Activated CD4-positive, alpha-beta T cell treated with anti-CD3 and anti-CD28 coated beads for 36 hours (primary cell): ENCODE measurements around the gene DTNB. TPM values are rescaled to one million over a fixed set of nuclear protein-coding genes. Genes with fewer than 3 reads are reported as not detected.
"Not testable (repeated sequence)": the region's sequence is repeated elsewhere in the genome, so short reads cannot be mapped to it uniquely, and the experiment has no call there.

ENCODE experiments used
- ATAC-seq: fragments of 200-7000 bp; cut with Tn5 transposase; one replicate; pipeline ENCODE4 v1.10.0; 2021; ENCODE audit warnings: mild to moderate bottlenecking, moderate library complexity
- CTCF ChIA-PET: fragments of 350-600 bp; sonication (Branson Sonifier 250); formaldehyde crosslinking; loops from one replicate; lab custom pipeline; 2021; ENCODE audit warnings: antibody characterized with exemption; lab: Charles Lee
- POLR2A ChIA-PET: fragments of 350-600 bp; sonication (Branson Sonifier 250); formaldehyde crosslinking; loops from one replicate; lab custom pipeline; 2021; ENCODE audit warnings: antibody characterized with exemption, inconsistent platforms; lab: Charles Lee
- DNase-seq: peaks from one replicate; pipeline ENCODE4 v3.0.0-alpha.2; 2020
- H3K27ac Mint-ChIP-seq: one replicate; pipeline ENCODE4 v1.8.0; 2021; ENCODE audit warnings: mixed read lengths
- H3K27me3 Mint-ChIP-seq: one replicate; pipeline ENCODE4 v1.8.0; 2021; ENCODE audit warnings: mixed read lengths
- H3K36me3 Mint-ChIP-seq: one replicate; pipeline ENCODE4 v1.8.0; 2021; ENCODE audit warnings: low read depth, mixed read lengths
- H3K4me1 Mint-ChIP-seq: one replicate; pipeline ENCODE4 v1.8.0; 2021; ENCODE audit warnings: mixed read lengths
- H3K4me3 Mint-ChIP-seq: one replicate; pipeline ENCODE4 v1.8.0; 2021; ENCODE audit warnings: mild to moderate bottlenecking, moderate library complexity, mixed read lengths
- H3K9me3 Mint-ChIP-seq: one replicate; pipeline ENCODE4 v1.8.0; 2021; ENCODE audit warnings: low read depth, mixed read lengths
- intact Hi-C, 2 experiments: fragments of 100-400 bp; cut with DNase I in 1 of 2; cut with micrococcal nuclease in 1 of 2; formaldehyde crosslinking; loops; one replicate each; pipeline versions ENCODE4 v1.14.2 to v1.15.1; 2022 to 2024; cut with DNase I, micrococcal nuclease
- total RNA-seq, 2 experiments: library from RNA; stranded (reverse); gene quantifications; one replicate each; pipeline ENCODE4 v1.2.3, GENCODE V29; 2021

DTNB gene
- total RNA-seq, 2 experiments from 2014 or later: 17.1 to 33.5 TPM

DNA sequence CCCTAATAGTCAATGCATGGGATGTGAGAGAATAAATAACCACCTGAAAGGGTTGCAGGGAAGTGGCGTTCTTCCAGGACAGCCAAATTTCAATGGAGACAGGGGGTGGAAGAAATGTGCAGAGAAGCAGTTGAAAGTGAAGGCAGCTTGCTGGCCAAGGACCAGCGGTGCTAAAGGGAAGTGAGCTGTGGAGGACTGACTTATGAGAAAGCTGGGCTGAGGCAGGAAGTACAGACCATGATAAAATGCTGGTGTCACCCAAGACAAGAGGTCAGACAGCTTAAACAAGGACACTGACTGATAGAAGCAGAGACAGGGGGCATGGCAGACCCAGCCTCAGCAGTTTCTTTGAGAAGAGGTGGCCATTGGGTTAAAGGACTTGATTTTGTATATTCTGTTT is 106.7 kb downstream of the DTNB start:
- H3K27me3 Mint-ChIP-seq: no peaks in the 10 kb centered on the region
- ATAC-seq: no peak
- H3K36me3 Mint-ChIP-seq: peaks cover 4% of the 10 kb centered on the region
- intact Hi-C loops: loop anchor here in 1 of 2 experiments (1.0 kb wide), 3 partner anchors 44 to 257 kb away; no protein-coding TSS in a partner anchor
- CTCF ChIA-PET: interaction anchor here (0.7 to 1.6 kb wide), 11 partner anchors 8 to 401 kb away, joined by 3 to 8 read pairs (median 4); no protein-coding TSS in a partner anchor
- no peaks in the 10 kb centered on the region for H3K9me3 Mint-ChIP-seq
- POLR2A ChIA-PET: no interaction called here
- no peak overlapping the region for H3K27ac Mint-ChIP-seq
- no peak overlapping the region for H3K4me3 Mint-ChIP-seq
- no peak for DNase-seq
- H3K4me1 Mint-ChIP-seq: peaks cover 10% of the 10 kb centered on the region

GRCh38 chr2:25566094-25566493 is 107.3 kb downstream of the DTNB start:
- intact Hi-C loops: no loop called here
- no peaks in the 10 kb centered on the region for H3K27me3 Mint-ChIP-seq
- peaks cover 16% of the 10 kb centered on the region for H3K4me1 Mint-ChIP-seq
- ChIA-PET CTCF (interaction anchor here (0.7 to 1.6 kb wide), 7 partner anchors 8 to 400 kb away, joined by 3 to 5 read pairs (median 4); no protein-coding TSS in a partner anchor), POLR2A (no interaction called here)
- DNase-seq: no peak
- no peak overlapping the region for H3K4me3 Mint-ChIP-seq
- H3K36me3 Mint-ChIP-seq: peaks cover 5% of the 10 kb centered on the region
- no peaks in the 10 kb centered on the region for H3K9me3 Mint-ChIP-seq
- no peak for ATAC-seq
- no peak overlapping the region for H3K27ac Mint-ChIP-seq

DNA sequence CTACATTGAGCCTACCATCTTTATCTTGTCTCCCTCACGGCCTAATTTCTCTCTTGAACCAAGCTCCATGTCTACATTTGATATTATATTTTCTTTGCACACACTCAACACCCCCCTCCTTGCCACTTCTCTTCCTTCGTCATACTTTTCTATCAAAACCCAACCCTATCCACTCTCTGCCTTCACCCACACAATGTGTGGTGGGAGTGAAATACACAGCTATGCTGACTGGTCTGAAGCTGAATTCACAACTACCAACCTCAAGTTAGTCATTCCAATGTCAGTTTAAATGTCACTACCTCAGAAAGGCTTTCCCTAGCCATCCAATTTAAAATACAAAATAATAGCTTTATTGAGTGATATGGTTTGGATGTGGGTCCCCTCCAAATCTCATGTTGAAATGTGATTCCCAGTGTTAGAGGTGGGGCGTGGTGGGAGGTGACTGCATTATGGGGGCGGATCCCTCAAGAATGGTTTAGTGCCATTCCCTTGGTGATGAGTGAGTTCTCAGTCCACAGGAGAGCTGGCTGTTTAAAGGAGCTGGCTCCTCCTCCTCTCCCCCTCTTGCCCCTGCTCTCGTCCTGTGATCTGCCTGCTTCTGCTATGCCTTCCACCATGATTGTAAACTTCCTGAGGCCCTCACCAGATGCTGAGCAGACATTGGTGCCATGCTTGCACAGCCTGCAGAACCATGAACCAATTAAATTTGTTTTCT is 112.1 kb downstream of the DTNB start:
- POLR2A ChIA-PET: interaction anchor here (0.5 to 1.2 kb wide), 4 partner anchors 107 to 321 kb away, joined by 3 to 4 read pairs (median 3); no protein-coding TSS in a partner anchor
- peak; percentile 55 for DNase-seq
- Mint-ChIP-seq H3K4me3 (no peak overlapping the region), H3K27me3 (no peaks in the 10 kb centered on the region), H3K9me3 (no peaks in the 10 kb centered on the region), H3K27ac (peak overlapping the region; percentile 83), H3K4me1 (peaks cover 60% of the 10 kb centered on the region), H3K36me3 (peaks cover 14% of the 10 kb centered on the region)
- intact Hi-C loops: loop anchor here in 1 of 2 experiments (1.0 to 5.0 kb wide), 2 partner anchors 318 to 589 kb away; partner anchors contain the start of gene DNAJC27
- ATAC-seq: peak; percentile 81
- CTCF ChIA-PET: interaction anchor here (0.6 to 1.3 kb wide), 10 partner anchors 29 to 285 kb away, joined by 3 to 5 read pairs (median 4); no protein-coding TSS in a partner anchor

DNA sequence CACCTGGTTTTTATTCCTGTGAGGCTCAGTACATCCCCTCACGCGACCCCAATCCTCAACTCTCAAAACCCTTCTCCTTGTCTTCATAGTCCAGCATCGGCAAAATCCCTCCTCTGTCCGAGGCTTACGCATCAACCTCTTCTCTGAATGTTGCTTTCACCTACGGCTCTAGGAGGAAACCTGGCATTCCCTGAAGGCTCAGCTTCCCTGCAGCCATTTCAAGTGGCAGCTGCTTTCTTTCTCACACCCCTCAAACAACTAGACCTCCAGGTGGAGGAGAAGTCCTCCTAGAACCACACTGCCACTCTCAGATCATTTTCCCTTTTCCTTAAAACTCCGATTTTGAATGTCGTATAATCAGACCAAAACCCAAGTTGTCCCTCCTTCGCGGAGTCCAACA is 114.2 kb downstream of the DTNB start:
- H3K9me3 Mint-ChIP-seq: no peaks in the 10 kb centered on the region

GRCh38 chr2:25558262-25558661 is 115.1 kb downstream of the DTNB start:
- intact Hi-C loops: loop anchor here (1.0 to 10.0 kb wide), 12 partner anchors 28 to 513 kb away; partner anchors contain the start of gene EFR3B (in 1 of the 2)

More for the DNA sequence above, 114.2 kb downstream of the DTNB start:
- DNase-seq (no peak), ATAC-seq (no peak)
- H3K36me3 Mint-ChIP-seq: peaks cover 14% of the 10 kb centered on the region
- ChIA-PET CTCF (interaction anchor here (1.4 kb wide), 1 partner anchor 8 kb away, joined by 8 read pairs; no protein-coding TSS in a partner anchor), POLR2A (interaction anchor here (1.0 kb wide), 1 partner anchor 182 kb away, joined by 3 read pairs; no protein-coding TSS in a partner anchor)
- H3K4me3 Mint-ChIP-seq: no peak overlapping the region
- intact Hi-C loops: loop anchor here (2.0 to 10.0 kb wide), 4 partner anchors 104 to 514 kb away; partner anchors contain the start of gene EFR3B (in 1 of the 2)
- H3K4me1 Mint-ChIP-seq: peaks cover 60% of the 10 kb centered on the region
- H3K27me3 Mint-ChIP-seq: no peaks in the 10 kb centered on the region
- H3K27ac Mint-ChIP-seq: peak overlapping the region; percentile 74

DNA sequence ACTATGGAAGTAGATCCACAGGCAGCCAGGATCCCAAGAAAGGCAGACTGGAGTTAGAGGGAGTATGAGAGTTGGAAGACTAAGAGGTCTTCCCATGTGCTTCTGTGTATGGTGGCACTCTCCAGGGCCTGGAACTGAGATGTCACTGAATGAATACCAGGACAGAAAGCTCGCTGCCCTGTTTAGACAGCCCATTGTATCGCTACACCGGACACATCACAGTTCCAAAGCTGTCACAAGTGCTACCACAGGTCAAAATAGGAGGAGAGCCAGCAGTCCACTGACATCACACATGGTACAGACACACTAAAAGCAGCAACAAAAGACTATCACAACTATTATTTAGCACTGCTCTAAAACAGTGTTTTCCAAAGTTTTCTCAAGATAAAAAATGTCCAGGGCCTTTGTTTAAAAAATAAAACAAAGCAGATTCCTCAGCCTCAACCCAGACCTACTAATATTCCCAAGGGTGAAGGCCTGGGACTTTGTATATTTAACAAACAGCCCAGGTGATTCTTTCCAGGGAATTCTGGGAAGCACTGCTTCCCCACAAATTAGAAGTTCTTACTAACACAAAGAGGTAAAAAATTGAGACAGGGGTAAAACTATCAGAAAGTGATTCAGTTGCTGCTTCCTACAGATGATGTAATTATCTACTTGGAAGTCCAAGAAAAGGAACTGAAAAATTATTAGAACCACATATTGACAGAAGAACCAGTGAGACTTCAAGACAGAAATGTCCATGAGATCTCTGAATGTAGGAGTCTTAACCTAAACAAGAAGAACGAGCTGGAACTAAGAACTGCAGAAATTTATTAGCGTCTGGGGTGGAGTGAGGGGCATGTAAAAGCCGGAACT is 116.0 kb downstream of the DTNB start:
- Mint-ChIP-seq H3K27me3 (no peaks in the 10 kb centered on the region), H3K36me3 (peaks cover 13% of the 10 kb centered on the region), H3K4me1 (peaks cover 58% of the 10 kb centered on the region), H3K4me3 (no peak overlapping the region), H3K9me3 (no peaks in the 10 kb centered on the region), H3K27ac (peak overlapping the region; percentile 28)
- intact Hi-C loops: loop anchor here (1.0 to 10.0 kb wide), 12 partner anchors 29 to 513 kb away; partner anchors contain the start of gene EFR3B (in 1 of the 2)
- ATAC-seq: no peak
- CTCF ChIA-PET: interaction anchor here (0.6 to 1.4 kb wide), 6 partner anchors 10 to 1287 kb away, joined by 3 to 8 read pairs (median 4); no protein-coding TSS in a partner anchor
- POLR2A ChIA-PET: no interaction called here
- DNase-seq: no peak

More at GRCh38 chr2:25558262-25558661, 115.1 kb downstream of the DTNB start:
- ChIA-PET POLR2A (interaction anchor here (0.6 to 1.0 kb wide), 3 partner anchors 107 to 250 kb away, joined by 3 read pairs; no protein-coding TSS in a partner anchor), CTCF (interaction anchor here (0.6 to 1.4 kb wide), 7 partner anchors 9 to 1198 kb away, joined by 3 to 8 read pairs (median 4); partner anchors contain the start of gene ITSN2)
- H3K27me3 Mint-ChIP-seq: no peaks in the 10 kb centered on the region
- H3K36me3 Mint-ChIP-seq: peaks cover 13% of the 10 kb centered on the region
- no peaks in the 10 kb centered on the region for H3K9me3 Mint-ChIP-seq
- peak; percentile 88 for ATAC-seq
- no peak overlapping the region for H3K4me3 Mint-ChIP-seq
- H3K4me1 Mint-ChIP-seq: peaks cover 60% of the 10 kb centered on the region
- peak overlapping the region; percentile 74 for H3K27ac Mint-ChIP-seq
- DNase-seq: peak; percentile 67

DNA sequence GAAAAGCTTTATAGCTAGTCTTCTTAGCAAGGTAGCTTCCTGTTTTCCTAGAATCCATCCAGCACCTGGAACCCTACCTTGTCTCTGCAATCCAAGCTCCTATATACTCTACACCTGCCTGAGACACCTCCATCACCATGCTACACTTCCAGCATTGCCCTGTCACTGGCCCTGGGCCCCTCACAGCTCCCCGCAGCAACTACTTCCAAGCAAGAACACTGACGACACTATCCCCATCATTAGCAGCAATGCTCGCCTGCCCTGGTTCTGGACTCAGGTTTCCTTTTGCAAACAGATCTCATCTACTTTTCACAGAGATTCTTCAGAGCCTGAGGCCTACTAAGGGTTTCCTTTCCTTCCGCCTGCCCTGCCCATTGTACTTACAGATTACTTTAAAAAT is 121.1 kb downstream of the DTNB start:
- H3K27ac Mint-ChIP-seq: no peak overlapping the region
- DNase-seq: no peak
- H3K9me3 Mint-ChIP-seq: no peaks in the 10 kb centered on the region
- no peaks in the 10 kb centered on the region for H3K36me3 Mint-ChIP-seq
- no peak for ATAC-seq
- intact Hi-C loops: loop anchor here in 1 of 2 experiments (10.0 kb wide), 1 partner anchor 508 kb away; the partner anchor contains the start of gene EFR3B
- ChIA-PET CTCF (interaction anchor here (0.6 to 1.2 kb wide), 2 partner anchors 40 to 175 kb away, joined by 3 read pairs; no protein-coding TSS in a partner anchor), POLR2A (interaction anchor here (0.6 kb wide), 1 partner anchor 345 kb away, joined by 4 read pairs; no protein-coding TSS in a partner anchor)
- peaks cover 10% of the 10 kb centered on the region for H3K4me1 Mint-ChIP-seq
- no peaks in the 10 kb centered on the region for H3K27me3 Mint-ChIP-seq
- no peak overlapping the region for H3K4me3 Mint-ChIP-seq

DNA sequence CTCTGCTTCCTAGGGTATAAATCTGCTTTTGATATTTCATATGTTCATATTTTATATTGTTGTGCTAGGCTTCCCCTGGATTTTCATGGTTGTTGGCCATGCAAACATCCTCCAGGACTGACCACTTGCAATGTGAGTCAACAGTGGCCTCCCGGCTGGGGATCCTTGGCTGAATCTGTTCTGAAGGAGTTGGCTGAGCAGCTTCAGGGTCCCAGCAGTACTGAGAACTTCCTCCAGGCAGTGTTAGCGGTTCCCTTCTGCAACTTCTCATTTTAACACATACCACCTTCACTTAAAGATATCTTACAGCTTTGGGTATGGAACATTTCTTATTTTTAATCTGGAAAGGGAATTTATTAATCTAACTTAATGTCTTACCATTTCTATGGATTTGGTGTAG is 122.1 kb downstream of the DTNB start:
- Mint-ChIP-seq H3K9me3 (no peaks in the 10 kb centered on the region), H3K27ac (no peak overlapping the region), H3K4me1 (peaks cover under 1% of the 10 kb centered on the region), H3K27me3 (no peaks in the 10 kb centered on the region), H3K4me3 (no peak overlapping the region), H3K36me3 (no peaks in the 10 kb centered on the region)
- no peak for ATAC-seq
- CTCF ChIA-PET: interaction anchor here (1.2 kb wide), 1 partner anchor 39 kb away, joined by 3 read pairs; no protein-coding TSS in a partner anchor
- DNase-seq: no peak
- POLR2A ChIA-PET: interaction anchor here (0.5 kb wide), 1 partner anchor 20 kb away, joined by 3 read pairs; no protein-coding TSS in a partner anchor
- intact Hi-C loops: loop anchor here in 1 of 2 experiments (10.0 kb wide), 1 partner anchor 507 kb away; the partner anchor contains the start of gene EFR3B

DNA sequence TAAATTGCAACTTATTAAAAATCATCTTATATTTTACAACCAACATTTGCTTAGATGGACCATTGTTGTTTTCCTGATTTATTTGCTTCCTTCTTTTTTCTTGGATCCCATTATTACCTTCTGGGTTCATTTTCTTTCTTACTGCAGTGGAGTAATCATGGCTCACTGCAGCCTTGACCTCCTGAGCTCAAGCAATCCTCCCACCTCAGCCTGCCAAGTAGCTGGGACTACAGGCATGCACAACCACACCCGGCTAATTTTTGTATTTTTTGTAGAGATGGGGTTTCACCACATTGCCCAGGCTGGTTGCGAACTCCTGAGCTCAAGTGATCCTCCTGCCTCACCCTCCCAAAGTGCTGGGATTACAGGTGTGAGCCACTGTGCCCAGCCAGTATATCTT is 123.8 kb downstream of the DTNB start:
- POLR2A ChIA-PET, H3K27ac Mint-ChIP-seq, H3K36me3 Mint-ChIP-seq, H3K4me3 Mint-ChIP-seq, CTCF ChIA-PET, intact Hi-C loops, H3K9me3 Mint-ChIP-seq, H3K27me3 Mint-ChIP-seq, H3K4me1 Mint-ChIP-seq, DNase-seq, ATAC-seq: not testable (repeated sequence)

- no peak for ATAC-seq
- DNase-seq: no peak
- no peak overlapping the region for H3K4me3 Mint-ChIP-seq
- POLR2A ChIA-PET: no interaction called here
- H3K27ac Mint-ChIP-seq: no peak overlapping the region
- no peaks in the 10 kb centered on the region for H3K36me3 Mint-ChIP-seq
- intact Hi-C loops: no loop called here
- CTCF ChIA-PET: no interaction called here
- H3K4me1 Mint-ChIP-seq: no peaks in the 10 kb centered on the region
- no peaks in the 10 kb centered on the region for H3K9me3 Mint-ChIP-seq
- H3K27me3 Mint-ChIP-seq: no peaks in the 10 kb centered on the region
Observed at GRCh38 chr2:25548601-25549000, 124.8 kb downstream of the DTNB start.
